HEK293 (cell line): ENCODE results near the gene MTTP.

Source experiments
- CTCF ChIA-PET: fragments of 350-600 bp; formaldehyde crosslinking; extraction: SDS; loops from one replicate; lab custom pipeline; 2021; ENCODE audit warnings: antibody characterized with exemption; lab: Yijun Ruan, JAX
- POLR2A ChIA-PET: fragments of 300-600 bp; formaldehyde crosslinking; extraction: SDS; loops from one replicate; lab custom pipeline; 2020; ENCODE audit warnings: antibody characterized with exemption, inconsistent platforms; lab: Yijun Ruan, JAX
- H3K27ac ChIP-seq: fragments of 200-500 bp; sonication (Bioruptor generic); 2 replicates; pipeline ENCODE4 v1.5.1; 2014; ENCODE audit warnings: low read depth, low read length, control low read depth, inconsistent platforms; ENCODE audit errors: extremely low read depth
- H3K36me3 ChIP-seq, 2 experiments: fragments of 200-500 bp in 1 of 2; sonication (Bioruptor generic) in 1 of 2; 1 replicate in 1 of 2; 2 replicates in 1 of 2; pipeline ENCODE4 v1.5.1; 2014 to 2017; ENCODE audit warnings: inconsistent platforms in 2 of 2, low read length in 2 of 2; ENCODE audit not compliant: control insufficient read depth in 2 of 2, insufficient read depth in 1 of 2
- H3K4me1 ChIP-seq: fragments of 200-500 bp; sonication (Bioruptor generic); 2 replicates; pipeline ENCODE4 v1.5.1; 2014; ENCODE audit warnings: mild to moderate bottlenecking, low read length, inconsistent platforms; ENCODE audit not compliant: control insufficient read depth, insufficient read depth
- H3K4me3 ChIP-seq: 2 replicates; pipeline ENCODE4 v1.5.1; 2011; ENCODE audit warnings: low read depth, mild to moderate bottlenecking, control low read depth, low read length, moderate library complexity
- H3K9me3 ChIP-seq: fragments of 200-500 bp; sonication (Bioruptor generic); 2 replicates; pipeline ENCODE4 v1.5.1; 2014; ENCODE audit warnings: low read depth, low read length, inconsistent platforms; ENCODE audit not compliant: control insufficient read depth, insufficient read depth
- MEIS1 ChIP-seq: sonication (generic); formaldehyde crosslinking; IDR thresholded peaks from 2 replicates; pipeline ENCODE4 v1.8.1; 2022; ENCODE audit warnings: missing genetic modification reagents, mild to moderate bottlenecking, borderline replicate concordance
- REPIN1 ChIP-seq: fragments of 450-650 bp; formaldehyde crosslinking; IDR thresholded peaks from 2 replicates; pipeline ENCODE4 v1.5.1; 2017; ENCODE audit warnings: missing biosample characterization, missing genetic modification characterization, low read depth
- SETDB1 ChIP-seq: IDR thresholded peaks from one replicate; pipeline ENCODE4 v1.6.1; 2017; ENCODE audit warnings: mild to moderate bottlenecking, low read length, moderate library complexity, mixed read lengths; ENCODE audit not compliant: insufficient read length
- ZFP69B ChIP-seq: fragments of 450-650 bp; formaldehyde crosslinking; IDR thresholded peaks from 2 replicates; pipeline ENCODE4 v1.5.1; 2016; ENCODE audit warnings: missing biosample characterization, missing genetic modification characterization
- ZNF133 ChIP-seq: fragments of 450-650 bp; formaldehyde crosslinking; IDR thresholded peaks from 2 replicates; pipeline ENCODE4 v1.5.1; 2016; ENCODE audit warnings: missing biosample characterization, missing genetic modification characterization
- ZNF175 ChIP-seq: fragments of 450-650 bp; formaldehyde crosslinking; IDR thresholded peaks from 2 replicates; pipeline ENCODE4 v1.5.1; 2016; ENCODE audit warnings: missing biosample characterization, missing genetic modification characterization
- ZNF202 ChIP-seq: fragments of 450-650 bp; formaldehyde crosslinking; IDR thresholded peaks from 2 replicates; pipeline ENCODE4 v1.5.1; 2016; ENCODE audit warnings: missing biosample characterization, missing genetic modification characterization, borderline replicate concordance
- ZNF292 ChIP-seq: fragments of 450-650 bp; formaldehyde crosslinking; IDR thresholded peaks from 2 replicates; pipeline ENCODE4 v1.5.1; 2016; ENCODE audit warnings: low read depth, missing biosample characterization, missing genetic modification characterization, borderline replicate concordance
- ZNF391 ChIP-seq: fragments of 450-650 bp; formaldehyde crosslinking; IDR thresholded peaks from 2 replicates; pipeline ENCODE4 v1.5.1; 2016; ENCODE audit warnings: low read depth, missing biosample characterization, missing genetic modification characterization, borderline replicate concordance
- ZNF423 ChIP-seq: fragments of 450-650 bp; formaldehyde crosslinking; IDR thresholded peaks from 2 replicates; pipeline ENCODE4 v1.5.1; 2016; ENCODE audit warnings: missing biosample characterization, missing genetic modification characterization
- ZNF433 ChIP-seq: fragments of 450-650 bp; formaldehyde crosslinking; IDR thresholded peaks from 2 replicates; pipeline ENCODE4 v1.5.1; 2016; ENCODE audit warnings: missing biosample characterization, missing genetic modification characterization, low read depth
- ZNF514 ChIP-seq: fragments of 450-650 bp; formaldehyde crosslinking; IDR thresholded peaks from 2 replicates; pipeline ENCODE4 v1.5.1; 2016; ENCODE audit warnings: missing biosample characterization, missing genetic modification characterization
- ZNF560 ChIP-seq: fragments of 450-650 bp; formaldehyde crosslinking; IDR thresholded peaks from 2 replicates; pipeline ENCODE4 v1.5.1; 2017; ENCODE audit warnings: missing biosample characterization, missing genetic modification characterization, borderline replicate concordance
- ZNF561 ChIP-seq: fragments of 450-650 bp; IDR thresholded peaks from 2 replicates; pipeline ENCODE4 v1.5.1; 2018; ENCODE audit warnings: missing biosample characterization, missing genetic modification characterization, borderline replicate concordance
- ZNF585B ChIP-seq: fragments of 450-650 bp; formaldehyde crosslinking; IDR thresholded peaks from 2 replicates; pipeline ENCODE4 v1.5.1; 2016; ENCODE audit warnings: missing biosample characterization, missing genetic modification characterization
- ZNF600 ChIP-seq: fragments of 450-650 bp; formaldehyde crosslinking; IDR thresholded peaks from 2 replicates; pipeline ENCODE4 v1.5.1; 2016; ENCODE audit warnings: missing biosample characterization, missing genetic modification characterization
- ZNF623 ChIP-seq: fragments of 450-650 bp; formaldehyde crosslinking; IDR thresholded peaks from 2 replicates; pipeline ENCODE4 v1.5.1; 2016; ENCODE audit warnings: missing biosample characterization, missing genetic modification characterization
- ZNF654 ChIP-seq: fragments of 450-650 bp; formaldehyde crosslinking; IDR thresholded peaks from 2 replicates; pipeline ENCODE4 v1.5.1; 2016; ENCODE audit warnings: low read depth, missing biosample characterization, missing genetic modification characterization
- ZNF837 ChIP-seq: fragments of 450-650 bp; formaldehyde crosslinking; IDR thresholded peaks from 2 replicates; pipeline ENCODE4 v1.5.1; 2016; ENCODE audit warnings: missing biosample characterization, missing genetic modification characterization
- ZSCAN30 ChIP-seq: fragments of 450-650 bp; IDR thresholded peaks from 2 replicates; pipeline ENCODE4 v1.5.1; 2018; ENCODE audit warnings: missing biosample characterization, mild to moderate bottlenecking, missing genetic modification characterization, moderate library complexity
- TF ChIP-seq, protein P1 (sequence below): fragments of 450-650 bp; formaldehyde crosslinking; IDR thresholded peaks from 2 replicates; pipeline ENCODE4 v1.5.1; 2016; ENCODE audit warnings: missing biosample characterization, missing genetic modification characterization, low read depth
- TF ChIP-seq, protein P2 (sequence below): fragments of 450-650 bp; formaldehyde crosslinking; IDR thresholded peaks from 2 replicates; pipeline ENCODE4 v1.5.1; 2016; ENCODE audit warnings: missing biosample characterization, missing genetic modification characterization
- TF ChIP-seq, protein P3 (sequence below): fragments of 450-650 bp; formaldehyde crosslinking; IDR thresholded peaks from 2 replicates; pipeline ENCODE4 v1.5.1; 2016; ENCODE audit warnings: missing biosample characterization, missing genetic modification characterization
- TF ChIP-seq, protein P4 (sequence below): fragments of 450-650 bp; formaldehyde crosslinking; IDR thresholded peaks from 2 replicates; pipeline ENCODE4 v1.5.1; 2017; ENCODE audit warnings: missing biosample characterization, missing genetic modification characterization
- TF ChIP-seq, protein P5 (sequence below): fragments of 450-650 bp; formaldehyde crosslinking; IDR thresholded peaks from 2 replicates; pipeline ENCODE4 v1.5.1; 2016; ENCODE audit warnings: missing biosample characterization, missing genetic modification characterization

The MTTP gene

DNA sequence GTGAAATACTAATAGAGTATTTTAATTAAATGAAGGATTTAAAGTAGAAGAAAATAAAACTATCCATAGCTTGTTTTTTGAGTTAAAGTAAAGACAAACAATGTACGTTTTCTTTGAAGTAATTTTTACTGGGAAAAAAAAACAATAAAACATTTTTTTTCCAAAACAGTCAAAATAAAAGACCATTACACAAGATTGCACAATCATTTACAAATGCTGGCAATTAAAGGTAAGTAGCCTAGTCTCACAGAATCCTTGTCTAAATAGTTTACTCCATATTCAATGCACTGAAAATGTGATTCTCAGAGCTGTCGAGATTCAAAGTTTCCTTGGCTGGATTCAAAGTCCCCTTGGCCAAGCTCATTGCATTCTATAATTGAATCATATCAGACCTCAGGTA is 61.8 kb downstream of the MTTP start:
- Histone ChIP-seq H3K9me3 (no peaks in the 10 kb centered on the region), H3K4me3 (no peak overlapping the region), H3K4me1 (no peaks in the 10 kb centered on the region), H3K36me3 (no peaks in the 10 kb centered on the region), H3K27ac (no peak overlapping the region)
- TF ChIP-seq ZNF514 (tag by site-specific recombination) (no peak), ZNF560 (tag by site-specific recombination) (no peak), ZNF837 (no peak), ZNF585B (tag by site-specific recombination) (no peak)
- ChIA-PET POLR2A (no interaction called here), CTCF (no interaction called here)

DNA sequence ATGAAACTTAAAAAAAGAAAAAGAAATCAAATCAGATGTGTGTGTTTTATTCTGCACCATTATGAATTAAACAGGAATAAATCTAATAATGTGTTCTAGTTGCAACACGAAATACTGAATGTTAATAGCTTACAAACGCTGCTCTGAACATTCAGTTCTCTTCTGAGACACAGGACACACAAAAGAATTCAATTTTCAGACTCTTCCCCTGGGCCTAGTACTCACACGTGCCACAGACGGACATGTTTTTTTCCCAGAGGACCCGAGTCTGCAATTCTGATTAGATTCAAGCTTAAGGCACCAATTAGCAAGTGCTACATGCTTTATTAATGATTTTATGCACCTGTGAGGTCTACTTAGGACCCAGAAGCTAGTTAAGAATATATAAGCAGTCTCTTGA is 62.5 kb downstream of the MTTP start:
- CTCF ChIA-PET = no interaction called here

DNA sequence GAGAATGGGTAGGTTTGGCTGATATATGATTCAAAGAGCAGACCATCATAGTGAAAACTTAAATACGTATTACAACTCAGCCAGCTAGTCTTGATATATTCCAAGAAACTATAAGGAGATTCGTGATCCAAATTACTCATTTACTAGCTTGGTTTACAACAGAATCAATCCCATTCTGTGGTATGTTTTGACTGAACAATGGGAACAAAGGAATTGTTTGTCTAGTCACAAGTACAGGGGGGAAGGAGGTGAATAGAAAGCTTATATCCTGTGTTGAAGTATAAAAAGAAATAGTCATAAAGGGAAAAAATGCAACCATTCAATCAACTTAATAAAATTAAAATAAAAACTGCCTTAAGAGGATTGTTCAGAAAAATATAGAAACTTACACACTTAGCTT is 66.1 kb downstream of the MTTP start:
- Histone ChIP-seq H3K9me3 (no peaks in the 10 kb centered on the region), H3K36me3 (no peaks in the 10 kb centered on the region), H3K4me1 (no peaks in the 10 kb centered on the region), H3K4me3 (no peak overlapping the region)
- CTCF ChIA-PET = interaction anchor here (1.2 kb wide), 1 partner anchor 28 kb away, joined by 4 read pairs; no protein-coding TSS in a partner anchor
- POLR2A ChIA-PET = no interaction called here
- no peak for TF ChIP-seq ZNF175 (tag by site-specific recombination)
- TF ChIP-seq MEIS1 = no peak
- TF ChIP-seq ZNF391 (tag by site-specific recombination) = no peak
- TF ChIP-seq, protein P1, sequence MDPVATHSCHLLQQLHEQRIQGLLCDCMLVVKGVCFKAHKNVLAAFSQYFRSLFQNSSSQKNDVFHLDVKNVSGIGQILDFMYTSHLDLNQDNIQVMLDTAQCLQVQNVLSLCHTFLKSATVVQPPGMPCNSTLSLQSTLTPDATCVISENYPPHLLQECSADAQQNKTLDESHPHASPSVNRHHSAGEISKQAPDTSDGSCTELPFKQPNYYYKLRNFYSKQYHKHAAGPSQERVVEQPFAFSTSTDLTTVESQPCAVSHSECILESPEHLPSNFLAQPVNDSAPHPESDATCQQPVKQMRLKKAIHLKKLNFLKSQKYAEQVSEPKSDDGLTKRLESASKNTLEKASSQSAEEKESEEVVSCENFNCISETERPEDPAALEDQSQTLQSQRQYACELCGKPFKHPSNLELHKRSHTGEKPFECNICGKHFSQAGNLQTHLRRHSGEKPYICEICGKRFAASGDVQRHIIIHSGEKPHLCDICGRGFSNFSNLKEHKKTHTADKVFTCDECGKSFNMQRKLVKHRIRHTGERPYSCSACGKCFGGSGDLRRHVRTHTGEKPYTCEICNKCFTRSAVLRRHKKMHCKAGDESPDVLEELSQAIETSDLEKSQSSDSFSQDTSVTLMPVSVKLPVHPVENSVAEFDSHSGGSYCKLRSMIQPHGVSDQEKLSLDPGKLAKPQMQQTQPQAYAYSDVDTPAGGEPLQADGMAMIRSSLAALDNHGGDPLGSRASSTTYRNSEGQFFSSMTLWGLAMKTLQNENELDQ (tag by site-specific recombination) = no peak
- TF ChIP-seq ZNF561 (tag by site-specific recombination) = no peak
- no peak for TF ChIP-seq ZNF133 (tag by site-specific recombination)
- no peak for TF ChIP-seq ZNF292 (tag by site-specific recombination)
- no peak for TF ChIP-seq ZNF202
- no peak for TF ChIP-seq ZNF654 (tag by site-specific recombination)
- TF ChIP-seq ZFP69B (tag by site-specific recombination) = no peak
- TF ChIP-seq, all 188 proteins: peak for 0
- no peak overlapping the region for H3K27ac ChIP-seq

More for the DNA sequence above, 62.5 kb downstream of the MTTP start:
- Histone ChIP-seq H3K4me3 (no peak overlapping the region), H3K9me3 (no peaks in the 10 kb centered on the region), H3K4me1 (no peaks in the 10 kb centered on the region), H3K27ac (no peak overlapping the region), H3K36me3 (no peaks in the 10 kb centered on the region)
- no peak for TF ChIP-seq ZNF433 (tag by site-specific recombination)
- no peak for TF ChIP-seq ZNF391 (tag by site-specific recombination)
- TF ChIP-seq, protein P2, sequence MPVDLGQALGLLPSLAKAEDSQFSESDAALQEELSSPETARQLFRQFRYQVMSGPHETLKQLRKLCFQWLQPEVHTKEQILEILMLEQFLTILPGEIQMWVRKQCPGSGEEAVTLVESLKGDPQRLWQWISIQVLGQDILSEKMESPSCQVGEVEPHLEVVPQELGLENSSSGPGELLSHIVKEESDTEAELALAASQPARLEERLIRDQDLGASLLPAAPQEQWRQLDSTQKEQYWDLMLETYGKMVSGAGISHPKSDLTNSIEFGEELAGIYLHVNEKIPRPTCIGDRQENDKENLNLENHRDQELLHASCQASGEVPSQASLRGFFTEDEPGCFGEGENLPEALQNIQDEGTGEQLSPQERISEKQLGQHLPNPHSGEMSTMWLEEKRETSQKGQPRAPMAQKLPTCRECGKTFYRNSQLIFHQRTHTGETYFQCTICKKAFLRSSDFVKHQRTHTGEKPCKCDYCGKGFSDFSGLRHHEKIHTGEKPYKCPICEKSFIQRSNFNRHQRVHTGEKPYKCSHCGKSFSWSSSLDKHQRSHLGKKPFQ (tag by site-specific recombination) = no peak
- TF ChIP-seq SETDB1 = no peak
- TF ChIP-seq, protein P3, sequence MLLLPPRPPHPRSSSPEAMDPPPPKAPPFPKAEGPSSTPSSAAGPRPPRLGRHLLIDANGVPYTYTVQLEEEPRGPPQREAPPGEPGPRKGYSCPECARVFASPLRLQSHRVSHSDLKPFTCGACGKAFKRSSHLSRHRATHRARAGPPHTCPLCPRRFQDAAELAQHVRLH (tag by site-specific recombination) = no peak
- no peak for TF ChIP-seq ZSCAN30 (tag by site-specific recombination)
- no peak for TF ChIP-seq ZNF423 (tag by site-specific recombination)
- TF ChIP-seq, protein P4, sequence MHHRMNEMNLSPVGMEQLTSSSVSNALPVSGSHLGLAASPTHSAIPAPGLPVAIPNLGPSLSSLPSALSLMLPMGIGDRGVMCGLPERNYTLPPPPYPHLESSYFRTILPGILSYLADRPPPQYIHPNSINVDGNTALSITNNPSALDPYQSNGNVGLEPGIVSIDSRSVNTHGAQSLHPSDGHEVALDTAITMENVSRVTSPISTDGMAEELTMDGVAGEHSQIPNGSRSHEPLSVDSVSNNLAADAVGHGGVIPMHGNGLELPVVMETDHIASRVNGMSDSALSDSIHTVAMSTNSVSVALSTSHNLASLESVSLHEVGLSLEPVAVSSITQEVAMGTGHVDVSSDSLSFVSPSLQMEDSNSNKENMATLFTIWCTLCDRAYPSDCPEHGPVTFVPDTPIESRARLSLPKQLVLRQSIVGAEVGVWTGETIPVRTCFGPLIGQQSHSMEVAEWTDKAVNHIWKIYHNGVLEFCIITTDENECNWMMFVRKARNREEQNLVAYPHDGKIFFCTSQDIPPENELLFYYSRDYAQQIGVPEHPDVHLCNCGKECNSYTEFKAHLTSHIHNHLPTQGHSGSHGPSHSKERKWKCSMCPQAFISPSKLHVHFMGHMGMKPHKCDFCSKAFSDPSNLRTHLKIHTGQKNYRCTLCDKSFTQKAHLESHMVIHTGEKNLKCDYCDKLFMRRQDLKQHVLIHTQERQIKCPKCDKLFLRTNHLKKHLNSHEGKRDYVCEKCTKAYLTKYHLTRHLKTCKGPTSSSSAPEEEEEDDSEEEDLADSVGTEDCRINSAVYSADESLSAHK (tag by site-specific recombination) = no peak
- TF ChIP-seq ZNF175 (tag by site-specific recombination) = no peak
- TF ChIP-seq, protein P5, sequence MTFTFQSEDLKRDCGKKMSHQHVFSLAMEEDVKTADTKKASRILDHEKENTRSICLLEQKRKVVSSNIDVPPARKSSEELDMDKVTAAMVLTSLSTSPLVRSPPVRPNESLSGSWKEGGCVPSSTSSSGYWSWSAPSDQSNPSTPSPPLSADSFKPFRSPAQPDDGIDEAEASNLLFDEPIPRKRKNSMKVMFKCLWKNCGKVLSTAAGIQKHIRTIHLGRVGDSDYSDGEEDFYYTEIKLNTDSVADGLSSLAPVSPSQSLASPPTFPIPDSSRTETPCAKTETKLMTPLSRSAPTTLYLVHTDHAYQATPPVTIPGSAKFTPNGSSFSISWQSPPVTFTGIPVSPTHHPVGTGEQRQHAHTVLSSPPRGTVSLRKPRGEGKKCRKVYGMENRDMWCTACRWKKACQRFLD = no peak
- no peak for TF ChIP-seq ZNF600 (tag by site-specific recombination)
- no peak for TF ChIP-seq ZNF623 (tag by site-specific recombination)
- TF ChIP-seq REPIN1 (tag by site-specific recombination) = no peak
- POLR2A ChIA-PET = no interaction called here
